Tibial nerve (tissue), 4 donors: ENCODE data around the gene RHOBTB3. TPM values are rescaled to one million over a fixed set of nuclear protein-coding genes. Genes with fewer than 3 reads are reported as not detected.

Experiments
- DNase-seq, 2 donors: peaks; one replicate each; pipeline ENCODE4 v3.0.0-alpha.2; 2019; ENCODE audit warnings: low spot score in 2 of 2
- H3K27ac ChIP-seq, 4 donors: fragments of 200-600 bp; sonication (generic) in 3 of 4; one replicate each; pipeline ENCODE4 v1.5.1; 2017 to 2019; ENCODE audit warnings: mild to moderate bottlenecking in 1 of 4
- H3K27me3 ChIP-seq, 2 donors: fragments of 200-600 bp; sonication (generic) in 1 of 2; one replicate each; pipeline versions ENCODE4 v1.5.1 to v1.6.0; 2017 to 2019
- H3K36me3 ChIP-seq, 3 donors: fragments of 200-600 bp; sonication (generic); one replicate each; pipeline ENCODE4 v1.5.1; 2018 to 2019
- H3K4me1 ChIP-seq, 4 donors: fragments of 200-600 bp; sonication (generic) in 3 of 4; one replicate each; pipeline ENCODE4 v1.5.1; 2017 to 2019
- H3K4me3 ChIP-seq, 4 donors: fragments of 200-600 bp; sonication (generic) in 3 of 4; one replicate each; pipeline ENCODE4 v1.5.1; 2017 to 2019; ENCODE audit warnings: mild to moderate bottlenecking in 1 of 4, moderate library complexity in 1 of 4
- H3K9me3 ChIP-seq, 4 donors: fragments of 200-600 bp; sonication (generic) in 3 of 4; one replicate each; pipeline ENCODE4 v1.5.1; 2017 to 2019
- EP300 ChIP-seq, 2 donors: sonication (generic); formaldehyde crosslinking; IDR thresholded peaks; one replicate each; pipeline ENCODE4 v1.6.1; 2017; ENCODE audit warnings: antibody characterized with exemption in 2 of 2, mild to moderate bottlenecking in 1 of 2
- POLR2A ChIP-seq, 2 donors: fragments of 450-650 bp; IDR thresholded peaks; one replicate each; pipeline ENCODE4 v1.6.1; 2017; ENCODE audit warnings: antibody characterized with exemption in 2 of 2, mild to moderate bottlenecking in 2 of 2, moderate library complexity in 2 of 2
- WGBS, 2 donors: methylation state at CpG; one replicate each; pipeline ENCODE4 v1.1.5; 2018; 5-methylcytosine and 5-hydroxymethylcytosine counted together
- total RNA-seq, 4 donors: library from RNA; depleted of rRNA; stranded (reverse); fragments of >200 nt; gene quantifications; one replicate each; pipeline ENCODE4 v1.1.0, GENCODE V29; 2016
- TF ChIP-seq, protein P1 (sequence below), 5 experiments: fragments of 200-600 bp in 3 of 5; fragments of 450-650 bp in 2 of 5; sonication (generic) in 3 of 5; IDR thresholded peaks; one replicate each; pipeline ENCODE4 v1.5.1; 2016 to 2019; ENCODE audit warnings: antibody characterized with exemption in 5 of 5, mild to moderate bottlenecking in 3 of 5, moderate library complexity in 2 of 5

The RHOBTB3 gene
- total RNA-seq, 4 donors from 2014 or later: 130 to 219 (median 195) TPM

DNA sequence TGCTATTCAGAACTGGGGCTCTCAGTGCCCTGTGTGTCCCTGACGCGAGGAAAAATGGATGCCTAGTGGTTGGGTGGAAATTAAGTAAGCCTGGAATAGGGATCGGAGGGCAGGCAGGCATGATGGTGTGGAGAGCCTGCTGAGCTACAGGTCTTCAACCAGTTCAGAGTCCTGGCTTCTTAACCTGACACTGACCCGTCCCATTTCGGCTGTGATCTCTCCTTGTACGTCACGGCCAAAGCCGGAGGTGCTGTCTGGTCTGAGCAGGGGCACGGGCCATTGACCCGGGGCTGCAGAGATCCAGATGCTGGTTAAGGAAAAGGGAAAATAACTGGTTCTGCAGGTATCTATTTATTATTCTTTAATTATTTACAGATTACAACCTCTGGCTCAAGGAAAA lies 27.9 kb downstream of the RHOBTB3 start:
- no peak for DNase-seq
- Histone ChIP-seq H3K36me3 (peaks cover 0 to 35% (median 0%) of the 10 kb centered on the region in 3 donors), H3K27ac (peak overlapping the region in 2 of 4 donors; percentile 57 to 63), H3K27me3 (no peaks in the 10 kb centered on the region), H3K4me3 (no peak overlapping the region), H3K4me1 (peaks cover 0 to 57% (median 26%) of the 10 kb centered on the region in 4 donors), H3K9me3 (no peaks in the 10 kb centered on the region)
- 81 to 82% methylated on average over 10 of the region's 10 CpGs for WGBS, 2 donors
- TF ChIP-seq, protein P1, sequence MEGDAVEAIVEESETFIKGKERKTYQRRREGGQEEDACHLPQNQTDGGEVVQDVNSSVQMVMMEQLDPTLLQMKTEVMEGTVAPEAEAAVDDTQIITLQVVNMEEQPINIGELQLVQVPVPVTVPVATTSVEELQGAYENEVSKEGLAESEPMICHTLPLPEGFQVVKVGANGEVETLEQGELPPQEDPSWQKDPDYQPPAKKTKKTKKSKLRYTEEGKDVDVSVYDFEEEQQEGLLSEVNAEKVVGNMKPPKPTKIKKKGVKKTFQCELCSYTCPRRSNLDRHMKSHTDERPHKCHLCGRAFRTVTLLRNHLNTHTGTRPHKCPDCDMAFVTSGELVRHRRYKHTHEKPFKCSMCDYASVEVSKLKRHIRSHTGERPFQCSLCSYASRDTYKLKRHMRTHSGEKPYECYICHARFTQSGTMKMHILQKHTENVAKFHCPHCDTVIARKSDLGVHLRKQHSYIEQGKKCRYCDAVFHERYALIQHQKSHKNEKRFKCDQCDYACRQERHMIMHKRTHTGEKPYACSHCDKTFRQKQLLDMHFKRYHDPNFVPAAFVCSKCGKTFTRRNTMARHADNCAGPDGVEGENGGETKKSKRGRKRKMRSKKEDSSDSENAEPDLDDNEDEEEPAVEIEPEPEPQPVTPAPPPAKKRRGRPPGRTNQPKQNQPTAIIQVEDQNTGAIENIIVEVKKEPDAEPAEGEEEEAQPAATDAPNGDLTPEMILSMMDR (IDR thresholded peaks at IDR 0.05): no peak
- TF ChIP-seq POLR2A (IDR thresholded peaks at IDR 0.05): no peak
- TF ChIP-seq EP300 (IDR thresholded peaks at IDR 0.05): no peak

DNA sequence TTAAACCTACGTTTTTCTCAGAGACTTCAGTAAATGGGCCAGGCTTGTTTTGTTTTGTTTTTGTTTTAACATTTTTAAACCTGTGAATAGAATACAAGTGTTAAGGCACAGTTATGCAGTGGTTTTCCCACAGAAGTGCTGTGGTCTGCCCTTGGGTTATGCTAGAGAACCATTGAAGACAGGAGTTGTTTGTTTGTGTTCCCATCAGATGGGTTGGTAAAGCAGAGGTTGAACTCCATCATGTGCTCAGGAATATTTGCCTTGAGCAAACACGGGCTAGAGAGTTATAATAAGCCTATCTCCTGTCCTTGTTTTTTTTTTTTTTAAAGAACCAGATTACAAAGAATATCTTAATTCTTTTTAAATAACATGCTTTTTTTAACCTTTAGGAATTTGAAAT lies 28.5 kb downstream of the RHOBTB3 start:
- H3K27me3 ChIP-seq: no peaks in the 10 kb centered on the region
- 21 to 26% methylated on average over 2 of the region's 2 CpGs for WGBS, 2 donors
- H3K4me3 ChIP-seq: no peak overlapping the region
- no peak for DNase-seq
- peaks cover 0 to 36% (median 0%) of the 10 kb centered on the region in 3 donors for H3K36me3 ChIP-seq
- peaks cover 0 to 51% (median 23%) of the 10 kb centered on the region in 4 donors for H3K4me1 ChIP-seq
- no peaks in the 10 kb centered on the region for H3K9me3 ChIP-seq
- peak overlapping the region; percentile 14 to 80 (median 52) for H3K27ac ChIP-seq
- TF ChIP-seq POLR2A (IDR thresholded peaks at IDR 0.05) (no peak), EP300 (IDR thresholded peaks at IDR 0.05) (no peak)
- TF ChIP-seq, protein P1 (IDR thresholded peaks at IDR 0.05): no peak

DNA sequence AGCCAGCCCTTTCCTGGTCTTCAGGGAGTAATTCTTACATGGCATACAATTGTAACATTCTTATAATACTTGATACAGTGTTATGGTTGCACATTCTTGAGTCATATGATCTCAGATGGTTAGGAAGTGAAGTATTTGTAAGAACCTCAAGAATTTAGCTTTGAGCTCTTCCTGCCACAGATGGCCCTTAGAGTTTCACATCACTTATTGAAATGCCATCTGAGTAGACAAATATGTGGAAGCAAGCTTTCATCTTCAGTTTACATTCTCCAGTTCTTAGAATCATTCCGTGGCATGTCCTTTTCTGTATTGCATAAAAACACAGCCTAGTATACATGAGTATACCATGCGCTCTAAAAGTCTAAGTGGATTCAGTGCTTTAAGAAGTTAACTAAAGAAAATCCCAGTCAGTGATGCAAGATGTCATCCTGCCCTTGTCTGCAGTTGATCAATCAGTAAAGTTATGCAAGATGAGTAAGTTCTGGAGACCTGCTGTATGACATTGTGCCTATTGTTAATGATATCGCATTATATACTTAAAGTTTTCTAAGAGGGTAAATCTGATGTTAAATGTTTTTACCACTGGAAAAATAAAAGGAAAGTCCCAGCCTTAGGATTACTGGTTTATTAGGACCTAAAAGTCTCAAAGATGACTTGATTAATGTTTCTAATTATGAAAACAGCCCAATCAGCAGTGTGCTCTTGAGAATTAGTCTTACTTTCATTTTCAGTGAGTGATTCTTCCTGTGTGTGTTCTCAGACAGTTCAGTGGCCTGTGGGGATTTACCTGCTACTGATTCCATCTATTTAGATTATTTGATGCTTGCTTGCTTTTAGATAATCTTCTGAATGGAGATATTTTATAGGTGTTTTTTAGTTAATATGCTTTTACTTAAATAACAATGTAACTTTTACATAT lies 29.4 kb downstream of the RHOBTB3 start:
- peak in 1 of 2 donors; percentile 30 for TF ChIP-seq EP300 (IDR thresholded peaks at IDR 0.05)
- TF ChIP-seq, protein P1 (IDR thresholded peaks at IDR 0.05): no peak
- no peak for DNase-seq
- Histone ChIP-seq H3K9me3 (no peaks in the 10 kb centered on the region), H3K36me3 (peaks cover 0 to 33% (median 0%) of the 10 kb centered on the region in 3 donors), H3K27ac (peak overlapping the region; percentile 14 to 80 (median 52)), H3K27me3 (no peaks in the 10 kb centered on the region), H3K4me1 (peaks cover 0 to 50% (median 23%) of the 10 kb centered on the region in 4 donors), H3K4me3 (peak overlapping the region in 2 of 4 donors; percentile 6 to 22)
- WGBS, 2 donors: 36 to 45% methylated on average over 3 of the region's 3 CpGs

DNA sequence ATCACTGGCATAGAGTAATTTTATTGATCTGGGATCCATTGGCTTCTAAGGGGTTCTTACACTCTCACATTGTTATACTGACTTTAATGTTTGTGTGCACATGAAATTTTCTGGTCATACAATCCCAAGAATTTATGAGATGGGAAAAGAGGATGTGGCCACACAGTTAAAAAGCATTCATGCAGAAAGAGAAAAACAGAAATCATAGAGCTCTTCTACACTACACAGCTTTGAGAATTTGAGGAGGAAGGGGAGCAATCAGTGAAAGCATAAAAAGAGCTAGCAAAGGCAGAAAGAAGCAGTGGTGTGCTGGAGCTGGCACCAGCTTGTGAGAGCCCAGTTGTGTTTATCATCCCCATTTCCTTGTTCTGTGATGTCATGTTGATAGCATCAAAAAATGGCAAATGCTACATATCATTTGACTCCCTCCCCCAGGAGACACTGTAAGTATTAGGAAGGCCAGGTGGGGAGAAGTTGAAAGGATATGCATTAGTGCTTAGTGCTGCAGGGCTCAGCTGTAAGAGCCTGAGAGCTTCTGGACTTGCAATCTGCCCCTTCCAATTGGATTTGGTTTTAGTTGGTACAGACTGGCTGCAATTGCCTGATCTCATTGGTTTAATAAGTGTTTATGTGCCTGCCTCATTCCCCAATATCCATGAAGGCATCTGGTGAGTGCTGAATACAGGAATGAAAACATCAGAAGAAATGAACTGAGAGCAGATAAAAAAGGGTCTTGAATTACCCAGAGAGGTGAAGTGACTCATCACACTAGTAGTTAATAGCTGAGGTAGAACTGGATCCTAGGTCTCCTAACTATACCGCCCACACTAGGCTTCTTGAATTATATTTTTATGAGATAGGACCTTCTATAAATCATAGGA lies 30.9 kb downstream of the RHOBTB3 start:
- H3K9me3 ChIP-seq: no peaks in the 10 kb centered on the region
- no peaks in the 10 kb centered on the region for H3K27me3 ChIP-seq
- DNase-seq: no peak
- TF ChIP-seq EP300 (IDR thresholded peaks at IDR 0.05) (no peak), POLR2A (IDR thresholded peaks at IDR 0.05) (no peak)
- TF ChIP-seq, protein P1 (IDR thresholded peaks at IDR 0.05): no peak
- H3K4me1 ChIP-seq: peaks cover 0 to 50% (median 23%) of the 10 kb centered on the region in 4 donors
- 67 to 91% methylated on average over 1 of the region's 1 CpG for WGBS, 2 donors
- peak overlapping the region in 2 of 4 donors; percentile 36 to 80 for H3K27ac ChIP-seq
- H3K4me3 ChIP-seq: no peak overlapping the region
- H3K36me3 ChIP-seq: peaks cover 0 to 33% (median 0%) of the 10 kb centered on the region in 3 donors
